Activated CD4-positive, CD25-positive, alpha-beta regulatory T cell treated with anti-CD3 and anti-CD28 coated beads, Interleukin-2, amount 50 U/mL, for 16 hours (primary cell): ENCODE data around the gene PDIA5.

Source experiments
- DNase-seq: peaks from one replicate; pipeline ENCODE4 v3.0.0-alpha.2; 2020; ENCODE audit warnings: low read depth, low spot score

Gene PDIA5

GRCh38 chr3:123066896-123067688 lies at the start of gene PDIA5:
TSS of gene PDIA5 (plus strand) at chr3:123067025. CDS start at chr3:123067165, 140 bp downstream.
- no peak for DNase-seq

- no peak for DNase-seq
Observed at GRCh38 chr3:123018683-123019082, 48.1 kb upstream of the PDIA5 start.

GRCh38 chr3:123019161-123019560 lies 47.7 kb upstream of the PDIA5 start:
- no peak for DNase-seq

GRCh38 chr3:123019591-123019990 lies 47.2 kb upstream of the PDIA5 start:
- DNase-seq = no peak

- DNase-seq = no peak
Observed at GRCh38 chr3:123020709-123021108, 46.1 kb upstream of the PDIA5 start.

- DNase-seq = no peak
Observed at GRCh38 chr3:123021388-123021787, 45.4 kb upstream of the PDIA5 start.

- DNase-seq = no peak
Observed at GRCh38 chr3:123021996-123022510, 44.8 kb upstream of the PDIA5 start.

GRCh38 chr3:123024056-123024455 lies 42.8 kb upstream of the PDIA5 start:
- no peak for DNase-seq

GRCh38 chr3:123025642-123026521 lies 40.9 kb upstream of the PDIA5 start:
- no peak for DNase-seq

- no peak for DNase-seq
Observed at GRCh38 chr3:123026565-123027291, 40.1 kb upstream of the PDIA5 start.

GRCh38 chr3:123027292-123028232 lies 39.3 kb upstream of the PDIA5 start, which contains the start of gene SEMA5B:
TSS of gene SEMA5B (minus strand) at chr3:123027763. CDS start at chr3:122961263, 66,500 bp downstream.
- DNase-seq = no peak

- no peak for DNase-seq
Observed at GRCh38 chr3:123028233-123028828, 38.5 kb upstream of the PDIA5 start.

- no peak for DNase-seq
Observed at GRCh38 chr3:123031051-123031450, 35.8 kb upstream of the PDIA5 start.

GRCh38 chr3:123032057-123032456 lies 34.8 kb upstream of the PDIA5 start:
- no peak for DNase-seq

GRCh38 chr3:123034120-123034519 lies 32.7 kb upstream of the PDIA5 start:
- no peak for DNase-seq

GRCh38 chr3:123034996-123035395 lies 31.8 kb upstream of the PDIA5 start:
- no peak for DNase-seq

GRCh38 chr3:123036352-123037014 lies 30.3 kb upstream of the PDIA5 start:
- DNase-seq = no peak

GRCh38 chr3:123037015-123037375 lies 29.8 kb upstream of the PDIA5 start:
- no peak for DNase-seq

- no peak for DNase-seq
Observed at GRCh38 chr3:123038751-123039150, 28.1 kb upstream of the PDIA5 start.

GRCh38 chr3:123039178-123039577 lies 27.6 kb upstream of the PDIA5 start:
- DNase-seq = no peak
